SU-DHL-6 (cell line): ENCODE data around the gene LCN9.

Source experiments
- CTCF ChIP-seq: fragments of 200-600 bp; sonication (generic); IDR thresholded peaks from one replicate; pipeline ENCODE4 v1.5.1; 2017; ENCODE audit warnings: antibody characterized with exemption, mild to moderate bottlenecking, low read length, moderate library complexity; ENCODE audit not compliant: insufficient read depth, poor library complexity, severe bottlenecking
- EZH2phosphoT487 ChIP-seq: fragments of 200-600 bp; sonication (generic), shearing (Covaris generic); conservative IDR thresholded peaks from 2 replicates; pipeline ENCODE4 v1.6.1; 2018; ENCODE audit warnings: mild to moderate bottlenecking, antibody characterized with exemption, low read length, moderate library complexity, mixed read lengths

- TF ChIP-seq CTCF (no peak), EZH2phosphoT487 (no peak)
Measured at GRCh38 chr9:135697226-135697625, 34.1 kb downstream of the LCN9 start.
